GM12878 (cell line): ENCODE measurements around the gene CCSER2. TPM values are rescaled to one million over a fixed set of nuclear protein-coding genes. Genes with fewer than 3 reads are reported as not detected.
"Not testable (repeated sequence)": the region's sequence is repeated elsewhere in the genome, so short reads cannot be mapped to it uniquely, and the experiment has no call there.

Source experiments
- ATAC-seq: fragments of 200-7000 bp; cut with Tn5 transposase; 3 replicates; pipeline ENCODE4 v1.9.1; 2020; ENCODE audit warnings: mild to moderate bottlenecking, moderate library complexity
- BruUV-seq: library from RNA; stranded (reverse); fragments of 400-500 nt; replicated peaks from 2 replicates; lab custom pipeline; 2021; lab: Mats Ljungman, UMichigan
- CTCF ChIA-PET: fragments of 300-600 bp; sonication (Branson Sonifier 250); formaldehyde crosslinking; extraction: SDS; loops from one replicate; lab custom pipeline; 2021; ENCODE audit warnings: inconsistent platforms; lab: Yijun Ruan, JAX
- POLR2A ChIA-PET: fragments of 350-600 bp; formaldehyde crosslinking; extraction: SDS; loops from one replicate; lab custom pipeline; 2021; ENCODE audit warnings: inconsistent platforms; lab: Charles Lee
- RAD21 ChIA-PET: fragments of 300-600 bp; sonication (Branson Sonifier 250); formaldehyde crosslinking; loops from one replicate; lab custom pipeline; 2023; ENCODE audit warnings: antibody characterized with exemption; ENCODE audit not compliant: unreplicated experiment; lab: Charles Lee
- SMC1A ChIA-PET: fragments of 300-600 bp; sonication (Branson Sonifier 250); formaldehyde crosslinking; loops from one replicate; lab custom pipeline; 2023; ENCODE audit not compliant: unreplicated experiment, uncharacterized antibody; lab: Charles Lee
- DNase-seq: peaks from one replicate; pipeline ENCODE4 v3.0.0-alpha.2; 2011; ENCODE audit warnings: low read depth, low spot score
- FAIRE-seq: peaks from 3 replicates; lab custom pipeline; 2011; peaks lifted over from hg19 to GRCh38; lab: Jason Lieb, UNC
- H2AFZ ChIP-seq: 2 replicates; pipeline ENCODE4 v1.6.0; 2011; ENCODE audit warnings: low read depth, low read length, control low read depth; ENCODE audit not compliant: control insufficient read depth
- H3K27ac ChIP-seq: 2 replicates; pipeline ENCODE4 v1.5.1; 2011; ENCODE audit warnings: control low read depth; ENCODE audit not compliant: control insufficient read depth, insufficient read depth
- H3K27me3 ChIP-seq, 2 experiments: replicated peaks in 1 of 2; 2 replicates each; pipeline versions ENCODE4 v1.6.0 to v1.6.1; 2011; ENCODE audit warnings: low read length in 1 of 2; ENCODE audit not compliant: control insufficient read depth in 2 of 2, insufficient read depth in 2 of 2
- H3K36me3 ChIP-seq, 2 experiments: 2 replicates each; pipeline ENCODE4 v1.5.1; 2011; ENCODE audit warnings: low read length in 1 of 2; ENCODE audit not compliant: control insufficient read depth in 2 of 2, insufficient read depth in 2 of 2
- H3K4me1 ChIP-seq: 2 replicates; pipeline ENCODE4 v1.6.1; 2011; ENCODE audit warnings: mild to moderate bottlenecking, low read length, moderate library complexity, mixed read lengths; ENCODE audit not compliant: control insufficient read depth, insufficient read depth
- H3K4me2 ChIP-seq: 2 replicates; pipeline ENCODE4 v1.6.0; 2011; ENCODE audit warnings: control low read depth; ENCODE audit not compliant: control insufficient read depth, insufficient read depth
- H3K4me3 ChIP-seq: fragments of 200-600 bp; sonication (generic); 2 replicates; pipeline ENCODE4 v1.5.1; 2016
- H3K79me2 ChIP-seq: 2 replicates; pipeline ENCODE4 v1.6.0; 2011; ENCODE audit warnings: low read length; ENCODE audit not compliant: control insufficient read depth, insufficient read depth
- H3K9ac ChIP-seq: 2 replicates; pipeline ENCODE4 v1.8.0; 2011; ENCODE audit warnings: low read length, control low read depth, mixed read lengths; ENCODE audit not compliant: control insufficient read depth, insufficient read depth
- H3K9me3 ChIP-seq: replicated peaks from 3 replicates; pipeline ENCODE4 v1.5.1; 2011; ENCODE audit warnings: mild to moderate bottlenecking, low read length; ENCODE audit not compliant: control insufficient read depth, insufficient read depth
- H4K20me1 ChIP-seq: 2 replicates; pipeline ENCODE4 v1.6.0; 2011; ENCODE audit not compliant: control insufficient read depth, insufficient read depth
- BRCA1 ChIP-seq: IDR thresholded peaks from 2 replicates; pipeline ENCODE4 v1.6.1; 2011; ENCODE audit warnings: low read depth, low read length, improper control_type of control experiment
- EGR1 ChIP-seq, 2 experiments: IDR thresholded peaks; 1 replicate in 1 of 2; 2 replicates in 1 of 2; pipeline ENCODE4 v1.6.1; 2011 to 2012; ENCODE audit warnings: low read depth in 2 of 2, low read length in 2 of 2, borderline replicate concordance in 1 of 2, mild to moderate bottlenecking in 1 of 2, moderate library complexity in 1 of 2
- EP300 ChIP-seq, 2 experiments: fragments of 150-350 bp in 1 of 2; IDR thresholded peaks; 2 replicates each; pipeline ENCODE4 v1.6.1; 2011 to 2012; ENCODE audit warnings: low read depth in 2 of 2, low read length in 2 of 2, borderline replicate concordance in 1 of 2, improper control_type of control experiment in 1 of 2, inconsistent platforms in 1 of 2; ENCODE audit not compliant: control insufficient read depth in 1 of 2
- KDM1A ChIP-seq: fragments of 200-600 bp; sonication (generic); IDR thresholded peaks from 2 replicates; pipeline ENCODE4 v1.6.1; 2016; ENCODE audit warnings: borderline replicate concordance
- RUNX3 ChIP-seq: IDR thresholded peaks from 2 replicates; pipeline ENCODE4 v1.6.1; 2012; ENCODE audit warnings: low read length, inconsistent platforms
- ZBED1 ChIP-seq: IDR thresholded peaks from 2 replicates; pipeline ENCODE4 v1.6.1; 2016; ENCODE audit warnings: borderline replicate concordance
- whole genome bisulfite sequencing: methylation state at CpG from one replicate; pipeline ENCODE4 v1.1.6; 2016; ENCODE audit warnings: low lambda C conversion rate; ENCODE audit not compliant: insufficient replicate concordance, insufficient coverage; ENCODE audit errors: missing lambda C conversion rate; 5-methylcytosine and 5-hydroxymethylcytosine counted together
- in situ Hi-C: fragments of 300-500 bp; cut with MboI; formaldehyde crosslinking; loops from 9 replicates; pipeline ENCODE4 v1.14.3; 2018; ENCODE audit warnings: mixed read lengths
- intact Hi-C: fragments of 100-400 bp; cut with micrococcal nuclease; formaldehyde crosslinking; loops from one replicate; pipeline ENCODE4 v1.14.2; 2022; ENCODE audit not compliant: unreplicated experiment
- polyA plus RNA-seq, 11 experiments: library from polyadenylated mRNA; depleted of rRNA in 4 of 11; unstranded in 6 of 11; stranded (reverse) in 5 of 11; fragments of >200 nt; fragmentation: Nextera tagmentation in 4 of 11; fragmentation: Illumina TruSeq in 1 of 11; extraction: Ambion mirVana in 4 of 11; extraction: Trizol in 1 of 11; gene quantifications; 1 replicate in 1 of 11; 2 replicates in 10 of 11; pipeline versions ENCODE4 v1.2.1 to v1.2.3, GENCODE V29; 2011 to 2016; ENCODE audit warnings: inconsistent platforms in 2 of 11, missing spikeins in 2 of 11, low read depth in 1 of 11
- total RNA-seq, 4 experiments: library from RNA; depleted of rRNA in 3 of 4; stranded (reverse); fragments of >200 nt in 3 of 4; fragmentation: Illumina TruSeq in 1 of 4; extraction: Trizol in 1 of 4; gene quantifications; 2 replicates each; pipeline versions ENCODE4 v1.2.1 to v1.2.3, GENCODE V29; 2013 to 2021
- TF ChIP-seq, protein P1 (sequence below): IDR thresholded peaks from 2 replicates; pipeline ENCODE4 v1.6.1; 2012; ENCODE audit warnings: low read depth, low read length, improper control_type of control experiment
- TF ChIP-seq, protein P2 (sequence below): fragments of 450-650 bp; IDR thresholded peaks from 2 replicates; pipeline ENCODE4 v1.6.1; 2016; ENCODE audit warnings: mild to moderate bottlenecking
- TF ChIP-seq, protein P3 (sequence below): fragments of 450-650 bp; IDR thresholded peaks from 2 replicates; pipeline ENCODE4 v1.6.1; 2018; ENCODE audit warnings: mild to moderate bottlenecking, low read depth, moderate library complexity; ENCODE audit not compliant: partially characterized antibody
- TF ChIP-seq, protein P4 (sequence below): IDR thresholded peaks from 2 replicates; pipeline ENCODE4 v1.6.1; 2011; ENCODE audit warnings: low read depth, low read length, improper control_type of control experiment, borderline replicate concordance

The CCSER2 gene
- total and polyA plus RNA-seq, 10 of the 15 experiments (the other 5 are each of a cell fraction or from before 2014, with no cell fraction given) = 4.7 to 18.8 (median 13.2) TPM

DNA sequence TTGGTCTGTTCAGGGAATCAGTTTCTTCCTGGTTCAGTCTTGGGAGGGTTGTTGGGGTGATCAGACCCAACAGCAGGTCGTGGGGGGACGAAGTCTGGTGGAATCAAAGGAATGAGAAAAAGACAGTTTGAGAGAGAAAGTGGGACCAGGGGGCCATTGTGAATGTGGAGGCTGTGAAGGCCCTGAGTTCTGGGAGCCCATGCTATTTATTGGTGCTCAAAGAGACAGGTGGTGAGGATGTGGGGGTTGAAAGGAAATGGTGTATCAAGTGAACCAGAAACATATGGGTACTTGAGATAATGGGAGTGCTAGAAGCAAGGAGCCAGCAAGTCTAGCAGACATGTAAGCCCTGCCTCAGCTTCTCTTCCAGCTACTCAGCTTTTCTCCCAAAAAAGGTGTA is 84.1 kb downstream of the CCSER2 start:
- Histone ChIP-seq H4K20me1 (no peaks in the 10 kb centered on the region), H3K9me3 (peaks cover 1% of the 10 kb centered on the region; the same call in 2 of the 3 replicates), H3K4me3 (no peak overlapping the region), H3K27me3 (no peaks in the 10 kb centered on the region), H2AFZ (no peak overlapping the region), H3K79me2 (no peaks in the 10 kb centered on the region), H3K9ac (no peak overlapping the region), H3K4me2 (no peak overlapping the region), H3K36me3 (no peaks in the 10 kb centered on the region; a peak in 1 of 4 replicates), H3K4me1 (no peaks in the 10 kb centered on the region), H3K27ac (no peak overlapping the region)
- RAD21 ChIA-PET = no interaction called here
- TF ChIP-seq KDM1A (no peak), BRCA1 (no peak), ZBED1 (no peak), EGR1 (IDR thresholded peaks at IDR 0.05; ENCODE audit: borderline replicate concordance in 1 of 2, low read depth in 2 of 2, low read length in 2 of 2) (no peak), EP300 (IDR thresholded peaks at IDR 0.05; ENCODE audit: borderline replicate concordance in 1 of 2, control insufficient read depth in 1 of 2, low read depth in 2 of 2, low read length in 2 of 2) (no peak), RUNX3 (no peak)
- TF ChIP-seq, protein P1, sequence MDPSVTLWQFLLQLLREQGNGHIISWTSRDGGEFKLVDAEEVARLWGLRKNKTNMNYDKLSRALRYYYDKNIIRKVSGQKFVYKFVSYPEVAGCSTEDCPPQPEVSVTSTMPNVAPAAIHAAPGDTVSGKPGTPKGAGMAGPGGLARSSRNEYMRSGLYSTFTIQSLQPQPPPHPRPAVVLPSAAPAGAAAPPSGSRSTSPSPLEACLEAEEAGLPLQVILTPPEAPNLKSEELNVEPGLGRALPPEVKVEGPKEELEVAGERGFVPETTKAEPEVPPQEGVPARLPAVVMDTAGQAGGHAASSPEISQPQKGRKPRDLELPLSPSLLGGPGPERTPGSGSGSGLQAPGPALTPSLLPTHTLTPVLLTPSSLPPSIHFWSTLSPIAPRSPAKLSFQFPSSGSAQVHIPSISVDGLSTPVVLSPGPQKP = no peak
- TF ChIP-seq, protein P2, sequence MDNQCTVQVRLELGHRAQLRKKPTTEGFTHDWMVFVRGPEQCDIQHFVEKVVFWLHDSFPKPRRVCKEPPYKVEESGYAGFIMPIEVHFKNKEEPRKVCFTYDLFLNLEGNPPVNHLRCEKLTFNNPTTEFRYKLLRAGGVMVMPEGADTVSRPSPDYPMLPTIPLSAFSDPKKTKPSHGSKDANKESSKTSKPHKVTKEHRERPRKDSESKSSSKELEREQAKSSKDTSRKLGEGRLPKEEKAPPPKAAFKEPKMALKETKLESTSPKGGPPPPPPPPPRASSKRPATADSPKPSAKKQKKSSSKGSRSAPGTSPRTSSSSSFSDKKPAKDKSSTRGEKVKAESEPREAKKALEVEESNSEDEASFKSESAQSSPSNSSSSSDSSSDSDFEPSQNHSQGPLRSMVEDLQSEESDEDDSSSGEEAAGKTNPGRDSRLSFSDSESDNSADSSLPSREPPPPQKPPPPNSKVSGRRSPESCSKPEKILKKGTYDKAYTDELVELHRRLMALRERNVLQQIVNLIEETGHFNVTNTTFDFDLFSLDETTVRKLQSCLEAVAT = no peak
- TF ChIP-seq, protein P3, sequence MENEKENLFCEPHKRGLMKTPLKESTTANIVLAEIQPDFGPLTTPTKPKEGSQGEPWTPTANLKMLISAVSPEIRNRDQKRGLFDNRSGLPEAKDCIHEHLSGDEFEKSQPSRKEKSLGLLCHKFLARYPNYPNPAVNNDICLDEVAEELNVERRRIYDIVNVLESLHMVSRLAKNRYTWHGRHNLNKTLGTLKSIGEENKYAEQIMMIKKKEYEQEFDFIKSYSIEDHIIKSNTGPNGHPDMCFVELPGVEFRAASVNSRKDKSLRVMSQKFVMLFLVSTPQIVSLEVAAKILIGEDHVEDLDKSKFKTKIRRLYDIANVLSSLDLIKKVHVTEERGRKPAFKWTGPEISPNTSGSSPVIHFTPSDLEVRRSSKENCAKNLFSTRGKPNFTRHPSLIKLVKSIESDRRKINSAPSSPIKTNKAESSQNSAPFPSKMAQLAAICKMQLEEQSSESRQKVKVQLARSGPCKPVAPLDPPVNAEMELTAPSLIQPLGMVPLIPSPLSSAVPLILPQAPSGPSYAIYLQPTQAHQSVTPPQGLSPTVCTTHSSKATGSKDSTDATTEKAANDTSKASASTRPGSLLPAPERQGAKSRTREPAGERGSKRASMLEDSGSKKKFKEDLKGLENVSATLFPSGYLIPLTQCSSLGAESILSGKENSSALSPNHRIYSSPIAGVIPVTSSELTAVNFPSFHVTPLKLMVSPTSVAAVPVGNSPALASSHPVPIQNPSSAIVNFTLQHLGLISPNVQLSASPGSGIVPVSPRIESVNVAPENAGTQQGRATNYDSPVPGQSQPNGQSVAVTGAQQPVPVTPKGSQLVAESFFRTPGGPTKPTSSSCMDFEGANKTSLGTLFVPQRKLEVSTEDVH = no peak
- TF ChIP-seq, protein P4, sequence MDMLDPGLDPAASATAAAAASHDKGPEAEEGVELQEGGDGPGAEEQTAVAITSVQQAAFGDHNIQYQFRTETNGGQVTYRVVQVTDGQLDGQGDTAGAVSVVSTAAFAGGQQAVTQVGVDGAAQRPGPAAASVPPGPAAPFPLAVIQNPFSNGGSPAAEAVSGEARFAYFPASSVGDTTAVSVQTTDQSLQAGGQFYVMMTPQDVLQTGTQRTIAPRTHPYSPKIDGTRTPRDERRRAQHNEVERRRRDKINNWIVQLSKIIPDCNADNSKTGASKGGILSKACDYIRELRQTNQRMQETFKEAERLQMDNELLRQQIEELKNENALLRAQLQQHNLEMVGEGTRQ = no peak
- ATAC-seq (no peak), DNase-seq (no peak), FAIRE-seq (no peak)
- no TSS peak for BruUV-seq
- WGBS = 0% methylated on average over 2 of the region's 2 CpGs
- in situ Hi-C loops = no loop called here
- POLR2A ChIA-PET = no interaction called here
- CTCF ChIA-PET = interaction anchor here (0.6 to 1.7 kb wide), 2 partner anchors 124 to 148 kb away, joined by 3 read pairs; no protein-coding TSS in a partner anchor
- intact Hi-C loops = no loop called here
- SMC1A ChIA-PET = interaction anchor here (0.6 to 1.1 kb wide), 3 partner anchors 17 to 763 kb away, joined by 3 read pairs; no protein-coding TSS in a partner anchor

DNA sequence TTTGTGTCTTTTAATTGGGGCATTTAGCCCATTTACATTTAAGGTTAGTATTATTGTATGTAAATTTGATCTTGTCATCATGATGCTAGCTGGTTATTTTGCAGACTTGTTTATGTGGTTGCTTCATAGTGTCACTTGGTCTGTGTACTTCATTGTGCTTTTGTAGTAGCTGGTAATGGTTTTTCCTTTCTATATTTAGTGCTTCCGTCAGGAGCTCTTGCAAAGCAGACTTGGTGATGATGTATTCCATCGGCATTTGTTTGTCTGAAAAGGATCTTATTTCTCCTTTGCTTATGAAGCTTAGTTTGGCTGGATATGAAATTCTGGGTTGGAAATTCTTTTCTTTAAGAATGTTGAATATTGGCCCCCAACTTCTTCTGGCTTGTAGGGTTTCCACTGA is 85.7 kb downstream of the CCSER2 start:
- intact Hi-C loops, H3K4me2 ChIP-seq, DNase-seq, H3K9me3 ChIP-seq, ATAC-seq, H2AFZ ChIP-seq, SMC1A ChIA-PET, H3K79me2 ChIP-seq, BruUV-seq, in situ Hi-C loops, FAIRE-seq, POLR2A ChIA-PET, H3K36me3 ChIP-seq, H3K27me3 ChIP-seq, H3K4me1 ChIP-seq, RAD21 ChIA-PET, H3K27ac ChIP-seq, H3K9ac ChIP-seq, H3K4me3 ChIP-seq, H4K20me1 ChIP-seq: not testable (repeated sequence)
- 73% methylated on average over 2 of the region's 2 CpGs for WGBS
- CTCF ChIA-PET = interaction anchor here (0.8 to 2.3 kb wide), 4 partner anchors 14 to 108 kb away, joined by 3 to 13 read pairs (median 4); no protein-coding TSS in a partner anchor
